ENCODE results near the gene C5orf15.

DNA sequence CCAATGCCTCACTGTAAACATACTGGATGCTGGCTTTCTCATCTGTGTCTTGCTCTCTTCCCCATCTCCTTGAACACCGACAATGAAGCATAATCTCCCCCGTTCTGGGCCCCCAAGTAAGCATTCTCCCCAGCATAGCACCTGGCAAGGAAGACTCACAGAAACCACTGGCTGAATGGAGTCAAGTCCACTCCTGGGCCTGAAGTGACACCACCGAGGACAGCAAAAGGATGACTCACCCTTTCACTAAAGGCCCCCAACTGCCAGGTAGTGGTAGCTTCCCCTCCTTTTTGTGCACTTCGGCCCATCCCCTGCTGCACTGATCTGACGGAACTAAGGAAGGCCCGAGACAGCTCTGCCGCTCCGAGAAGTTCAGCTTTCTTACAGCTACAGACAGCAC lies 26.9 kb upstream of the C5orf15 start:
- TF ChIP-seq, protein P1, sequence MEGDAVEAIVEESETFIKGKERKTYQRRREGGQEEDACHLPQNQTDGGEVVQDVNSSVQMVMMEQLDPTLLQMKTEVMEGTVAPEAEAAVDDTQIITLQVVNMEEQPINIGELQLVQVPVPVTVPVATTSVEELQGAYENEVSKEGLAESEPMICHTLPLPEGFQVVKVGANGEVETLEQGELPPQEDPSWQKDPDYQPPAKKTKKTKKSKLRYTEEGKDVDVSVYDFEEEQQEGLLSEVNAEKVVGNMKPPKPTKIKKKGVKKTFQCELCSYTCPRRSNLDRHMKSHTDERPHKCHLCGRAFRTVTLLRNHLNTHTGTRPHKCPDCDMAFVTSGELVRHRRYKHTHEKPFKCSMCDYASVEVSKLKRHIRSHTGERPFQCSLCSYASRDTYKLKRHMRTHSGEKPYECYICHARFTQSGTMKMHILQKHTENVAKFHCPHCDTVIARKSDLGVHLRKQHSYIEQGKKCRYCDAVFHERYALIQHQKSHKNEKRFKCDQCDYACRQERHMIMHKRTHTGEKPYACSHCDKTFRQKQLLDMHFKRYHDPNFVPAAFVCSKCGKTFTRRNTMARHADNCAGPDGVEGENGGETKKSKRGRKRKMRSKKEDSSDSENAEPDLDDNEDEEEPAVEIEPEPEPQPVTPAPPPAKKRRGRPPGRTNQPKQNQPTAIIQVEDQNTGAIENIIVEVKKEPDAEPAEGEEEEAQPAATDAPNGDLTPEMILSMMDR (conservative IDR thresholded peaks at IDR 0.05; ENCODE audit: low read depth, low read length), result no peak
- TF ChIP-seq EZH2 (IDR thresholded peaks at IDR 0.05; ENCODE audit: low read length, unreplicated experiment) (no peak), EZH2phosphoT487 (IDR thresholded peaks at IDR 0.05; ENCODE audit: borderline replicate concordance, low read length) (no peak)
